Stimulated activated naive CD8-positive, alpha-beta T cell treated with anti-CD3 and anti-CD28 coated beads, Interleukin-15, amount 100 ng/mL, for 72 hours (primary cell): ENCODE measurements around the gene TMEM42.

Experiments
- ATAC-seq: fragments of 150-1000 bp; cut with Tn5 transposase; 2 replicates; pipeline ENCODE4 v1.10.0; 2021; ENCODE audit warnings: mild to moderate bottlenecking, moderate library complexity
- DNase-seq, 2 donors: peaks; one replicate each; pipeline ENCODE4 v3.0.0; 2021 to 2022
- H3K27ac Mint-ChIP-seq, 2 donors: one replicate each; pipeline ENCODE4 v1.8.0; 2022; ENCODE audit warnings: mild to moderate bottlenecking in 2 of 2, mixed read lengths in 2 of 2, moderate library complexity in 2 of 2
- H3K27me3 Mint-ChIP-seq: one replicate; pipeline ENCODE4 v1.8.0; 2022; ENCODE audit warnings: mixed read lengths
- H3K4me1 Mint-ChIP-seq: one replicate; pipeline ENCODE4 v1.8.0; 2022; ENCODE audit warnings: mild to moderate bottlenecking, mixed read lengths
- H3K4me3 Mint-ChIP-seq, 2 donors: one replicate each; pipeline ENCODE4 v1.8.0; 2022; ENCODE audit warnings: mild to moderate bottlenecking in 2 of 2, mixed read lengths in 2 of 2, moderate library complexity in 1 of 2
- H3K9me3 Mint-ChIP-seq, 2 donors: one replicate each; pipeline ENCODE4 v1.8.0; 2022; ENCODE audit warnings: mixed read lengths in 2 of 2

TMEM42 gene

DNA sequence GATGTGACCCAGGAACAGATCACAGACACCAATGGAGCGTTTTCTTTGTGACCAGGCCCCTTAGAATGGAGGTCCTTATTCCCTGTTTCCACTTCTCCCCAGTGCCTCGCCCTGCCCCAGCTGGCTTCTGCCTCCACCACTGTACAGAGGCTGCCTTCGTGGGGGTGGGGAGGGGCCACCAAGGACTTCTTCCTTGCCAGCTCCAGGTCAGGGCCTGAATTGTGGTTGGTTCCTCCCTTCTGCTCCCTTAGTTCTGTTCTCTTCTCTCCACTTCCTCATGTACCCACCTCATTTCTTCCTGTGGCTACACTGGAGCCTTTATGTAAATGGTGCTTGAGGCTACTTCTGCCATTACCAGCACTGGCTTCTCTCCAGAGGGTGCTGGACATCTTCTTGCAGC lies 29.1 kb downstream of the TMEM42 start:
- no peaks in the 10 kb centered on the region for H3K9me3 Mint-ChIP-seq
- no peak overlapping the region for H3K4me3 Mint-ChIP-seq
- ATAC-seq (no peak), DNase-seq (no peak)
- H3K4me1 Mint-ChIP-seq: no peaks in the 10 kb centered on the region
- H3K27ac Mint-ChIP-seq: peak overlapping the region in 1 of 2 donors; percentile 15
- peaks cover 13% of the 10 kb centered on the region for H3K27me3 Mint-ChIP-seq

DNA sequence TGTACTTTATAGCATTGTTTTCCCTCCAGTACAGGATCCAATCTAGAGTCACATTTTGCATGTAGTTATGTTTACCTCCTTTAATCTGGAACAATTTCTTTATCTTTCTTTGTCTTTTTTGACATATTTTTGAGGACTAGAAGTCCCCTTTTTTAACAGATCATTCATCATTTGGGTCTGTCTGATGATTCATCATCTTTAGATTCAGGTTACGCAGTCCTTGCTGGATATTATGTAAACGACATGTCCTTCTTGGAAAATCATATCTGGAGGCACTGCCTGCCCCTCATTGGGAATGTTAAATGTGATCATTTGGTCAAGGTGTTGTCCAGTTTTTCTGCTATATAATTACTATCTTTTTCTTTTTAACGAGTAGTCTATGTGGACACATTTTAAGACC lies 31.0 kb downstream of the TMEM42 start:
- Mint-ChIP-seq H3K27me3 (no peaks in the 10 kb centered on the region), H3K27ac (no peak overlapping the region), H3K4me1 (no peaks in the 10 kb centered on the region), H3K4me3 (no peak overlapping the region), H3K9me3 (no peaks in the 10 kb centered on the region)
- ATAC-seq: no peak
- no peak for DNase-seq

DNA sequence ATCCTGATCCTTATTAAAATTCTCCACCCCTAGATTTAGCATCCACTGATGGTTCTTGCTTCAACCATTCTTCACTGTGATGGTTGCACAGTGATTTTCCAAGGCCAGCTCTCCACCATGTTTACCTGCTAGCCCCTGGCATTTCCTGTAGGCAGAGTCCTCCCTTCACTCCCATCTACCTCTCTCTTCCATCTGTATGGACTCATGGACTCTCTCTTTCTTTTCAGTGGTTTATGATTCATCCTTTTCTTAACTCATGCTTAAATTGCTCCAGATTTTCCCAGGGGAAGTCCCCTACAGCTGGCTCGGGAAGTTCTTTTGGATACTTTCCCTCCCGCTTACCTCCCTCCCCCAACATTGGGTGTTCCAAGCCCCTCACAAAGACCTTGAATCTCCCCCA lies 31.4 kb downstream of the TMEM42 start:
- DNase-seq (no peak), ATAC-seq (no peak)
- H3K4me1 Mint-ChIP-seq: no peaks in the 10 kb centered on the region
- H3K27ac Mint-ChIP-seq: peak overlapping the region in 1 of 2 donors; percentile 54
- H3K9me3 Mint-ChIP-seq: no peaks in the 10 kb centered on the region
- H3K27me3 Mint-ChIP-seq: no peaks in the 10 kb centered on the region
- no peak overlapping the region for H3K4me3 Mint-ChIP-seq

DNA sequence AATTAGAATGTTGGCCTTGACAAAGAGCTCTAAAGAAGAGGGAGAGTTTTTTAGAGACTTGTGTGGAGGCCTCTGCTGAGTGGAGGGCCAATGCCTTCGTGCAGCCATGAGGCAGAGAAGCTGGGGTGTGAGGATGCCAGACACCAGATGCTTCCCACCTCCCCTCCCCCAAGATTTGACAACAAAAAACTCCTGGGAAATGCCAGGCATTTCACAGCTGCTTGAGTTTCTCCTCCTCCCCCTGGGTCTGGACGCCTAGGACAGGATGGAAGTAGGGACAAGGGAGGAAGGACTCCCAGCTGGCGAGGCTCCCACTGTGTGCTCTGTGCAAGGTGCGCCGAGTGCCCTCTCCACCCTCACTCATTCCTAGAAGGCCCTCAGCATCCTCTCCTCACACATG lies 32.8 kb downstream of the TMEM42 start:
- H3K4me1 Mint-ChIP-seq: no peaks in the 10 kb centered on the region
- no peak overlapping the region for H3K4me3 Mint-ChIP-seq
- H3K27ac Mint-ChIP-seq: no peak overlapping the region
- DNase-seq (no peak), ATAC-seq (no peak)
- H3K27me3 Mint-ChIP-seq: peaks cover 5% of the 10 kb centered on the region
- H3K9me3 Mint-ChIP-seq: no peaks in the 10 kb centered on the region

DNA sequence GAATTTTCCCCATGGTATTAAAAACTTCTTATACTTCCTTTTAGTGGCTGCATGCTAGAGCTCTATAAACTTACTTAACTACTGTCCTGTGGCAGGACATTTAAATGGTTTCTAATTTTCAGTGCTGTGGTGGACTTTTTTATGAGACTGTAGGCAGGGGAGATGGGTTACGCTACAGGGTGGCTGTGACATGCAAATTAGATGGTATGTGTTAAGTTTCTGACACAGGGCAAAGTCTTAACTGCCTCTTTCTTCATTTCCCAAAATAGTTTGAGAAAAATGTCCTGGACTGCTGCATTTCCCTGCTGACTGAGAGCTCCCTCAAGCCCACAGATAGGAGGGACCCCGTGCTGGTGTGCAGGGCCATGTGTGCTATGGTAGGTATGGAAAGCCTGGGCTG lies 34.7 kb downstream of the TMEM42 start:
- DNase-seq (no peak), ATAC-seq (no peak)
- Mint-ChIP-seq H3K4me1 (no peaks in the 10 kb centered on the region), H3K27me3 (peaks cover 23% of the 10 kb centered on the region), H3K27ac (no peak overlapping the region), H3K4me3 (no peak overlapping the region), H3K9me3 (no peaks in the 10 kb centered on the region)

DNA sequence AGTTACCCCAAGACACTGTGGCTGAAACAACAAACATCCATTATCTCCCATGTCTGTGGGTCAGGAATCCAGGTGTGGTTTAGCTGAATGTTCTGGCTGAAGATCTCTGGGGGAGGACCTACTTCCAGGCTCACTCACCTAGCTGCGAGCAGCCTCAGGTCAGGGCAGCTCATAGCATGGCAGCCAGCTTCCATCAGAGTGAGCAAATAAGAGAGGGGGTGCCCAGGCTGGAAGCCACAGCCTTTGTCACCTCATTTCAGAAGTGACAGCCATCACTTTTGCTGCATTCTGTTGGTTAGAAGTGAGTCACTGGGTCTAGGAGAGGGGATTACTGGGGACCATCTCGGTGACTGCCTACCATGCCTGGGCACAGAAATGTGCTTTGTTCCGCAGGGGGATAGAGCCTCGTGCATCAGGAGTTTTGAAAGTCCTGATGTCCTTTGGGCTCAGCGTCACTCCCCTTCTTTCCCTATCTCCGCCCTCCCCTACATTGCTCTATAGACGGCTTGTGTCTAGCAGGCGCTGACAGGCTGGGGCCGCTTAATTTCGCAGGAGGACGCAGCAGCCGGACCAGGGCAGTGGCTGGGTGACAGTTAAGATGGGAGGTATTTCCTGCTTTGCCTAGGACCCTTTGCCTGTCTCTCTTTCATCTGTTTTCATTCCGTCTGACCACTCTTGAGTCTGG lies 38.1 kb downstream of the TMEM42 start:
- Mint-ChIP-seq H3K9me3 (no peaks in the 10 kb centered on the region), H3K27me3 (peaks cover 29% of the 10 kb centered on the region), H3K4me1 (no peaks in the 10 kb centered on the region), H3K4me3 (no peak overlapping the region), H3K27ac (no peak overlapping the region)
- DNase-seq (no peak), ATAC-seq (peak; percentile 60)

DNA sequence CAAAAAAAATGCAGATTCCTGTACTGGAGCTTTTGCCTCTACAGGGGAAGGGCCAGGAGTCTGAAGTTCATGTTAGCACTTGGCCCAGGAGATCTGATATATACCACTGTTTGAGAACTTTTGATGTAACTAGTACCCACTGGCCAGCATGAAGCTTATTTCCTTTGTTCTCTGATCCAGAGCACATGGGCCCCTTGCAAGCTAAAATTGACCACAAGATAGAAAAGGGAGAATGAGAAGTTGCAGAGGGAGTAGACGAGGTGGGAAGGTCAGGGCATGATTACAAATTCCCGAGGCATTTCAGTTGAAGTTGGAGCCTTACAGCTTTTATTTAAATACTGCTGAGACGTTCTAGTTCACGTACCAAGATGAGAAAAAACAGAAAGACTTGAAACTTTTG lies 40.9 kb downstream of the TMEM42 start:
- Mint-ChIP-seq H3K9me3 (peaks cover 0 to 3% of the 10 kb centered on the region in 2 donors), H3K4me1 (no peaks in the 10 kb centered on the region), H3K27me3 (peaks cover 49% of the 10 kb centered on the region), H3K4me3 (no peak overlapping the region), H3K27ac (no peak overlapping the region)
- no peak for DNase-seq
- no peak for ATAC-seq

DNA sequence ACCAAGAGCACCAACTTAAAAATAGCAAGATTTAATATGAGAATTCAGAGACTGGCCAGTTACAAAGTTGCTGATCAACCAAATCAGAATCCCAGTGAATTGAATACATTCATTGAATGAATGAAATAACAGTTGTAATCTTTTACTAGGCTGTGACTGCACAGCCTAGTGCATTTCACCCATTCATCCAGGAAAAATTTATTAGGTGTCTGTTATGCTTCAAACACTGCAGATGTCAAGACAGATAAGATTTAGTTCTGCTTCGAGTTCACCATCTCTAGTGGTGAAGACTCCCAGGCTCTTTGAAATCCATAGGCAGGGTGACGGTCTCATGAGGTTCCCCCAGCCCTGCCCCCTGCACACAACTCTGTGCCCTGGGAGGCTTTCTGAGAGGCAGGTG lies 41.6 kb downstream of the TMEM42 start:
- Mint-ChIP-seq H3K9me3 (peaks cover 0 to 6% of the 10 kb centered on the region in 2 donors), H3K4me1 (no peaks in the 10 kb centered on the region), H3K27me3 (peaks cover 56% of the 10 kb centered on the region), H3K27ac (no peak overlapping the region), H3K4me3 (no peak overlapping the region)
- ATAC-seq (no peak), DNase-seq (no peak)

DNA sequence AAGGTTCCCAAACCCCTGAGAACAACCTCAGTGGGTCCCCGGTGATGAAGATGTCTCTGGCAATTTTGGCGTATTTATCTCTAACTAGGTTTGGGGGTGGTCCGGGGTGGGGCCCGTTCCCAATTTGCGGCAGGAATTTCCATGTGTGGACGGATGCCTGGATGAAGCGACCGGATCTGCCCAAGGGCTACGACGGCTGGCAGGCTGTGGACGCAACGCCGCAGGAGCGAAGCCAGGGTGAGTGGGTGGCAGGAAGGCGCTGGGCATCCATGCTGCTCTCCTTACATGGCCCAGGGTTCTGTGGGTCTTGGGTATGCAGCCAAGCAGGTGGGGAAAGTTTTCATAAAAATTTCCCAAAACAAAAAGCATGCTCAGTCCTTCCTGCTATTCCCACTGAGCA lies 42.0 kb downstream of the TMEM42 start:
- peaks cover 58% of the 10 kb centered on the region for H3K27me3 Mint-ChIP-seq
- H3K4me3 Mint-ChIP-seq: no peak overlapping the region

DNA sequence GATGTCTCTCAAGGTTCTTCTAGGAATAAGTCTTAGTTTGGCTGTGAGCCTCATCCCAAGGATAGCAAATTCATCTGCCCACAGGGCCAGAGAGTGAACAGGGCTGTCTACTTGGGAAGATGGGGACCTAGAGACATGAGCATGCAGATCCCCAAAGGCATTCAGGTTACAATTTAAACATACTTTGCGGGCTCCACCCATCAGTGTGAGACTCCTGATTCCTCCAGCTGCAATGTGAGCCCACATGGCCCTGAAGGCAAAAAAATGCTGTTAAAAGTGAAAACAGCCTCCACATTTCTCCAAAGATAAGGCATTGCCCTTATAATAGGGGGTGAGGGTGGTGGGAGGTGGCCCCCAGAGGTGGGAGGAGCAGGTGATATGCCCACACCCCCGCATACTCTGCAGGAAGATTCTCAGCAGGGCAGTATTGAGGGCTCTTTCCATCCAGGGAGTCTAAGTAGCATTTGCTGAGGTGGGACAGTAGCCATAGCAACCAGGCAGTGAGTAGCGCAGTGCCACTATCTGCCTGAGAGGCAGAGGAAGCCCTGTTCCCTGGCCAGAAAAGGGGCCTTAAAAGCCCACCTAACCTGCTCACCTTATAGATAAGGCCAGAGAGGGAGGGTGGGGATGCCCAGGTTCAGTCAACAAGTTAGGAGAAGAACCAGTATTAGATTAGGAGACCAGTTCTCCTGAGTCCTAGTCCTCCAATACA lies 43.9 kb downstream of the TMEM42 start:
- no peak for ATAC-seq
- no peak for DNase-seq
- Mint-ChIP-seq H3K27me3 (peaks cover 58% of the 10 kb centered on the region), H3K4me1 (no peaks in the 10 kb centered on the region), H3K4me3 (no peak overlapping the region), H3K27ac (no peak overlapping the region), H3K9me3 (peaks cover 0 to 8% of the 10 kb centered on the region in 2 donors)

More for the DNA sequence above, 42.0 kb downstream of the TMEM42 start:
- DNase-seq (no peak), ATAC-seq (no peak)
- Mint-ChIP-seq H3K27ac (no peak overlapping the region), H3K4me1 (no peaks in the 10 kb centered on the region), H3K9me3 (peaks cover 0 to 6% of the 10 kb centered on the region in 2 donors)

DNA sequence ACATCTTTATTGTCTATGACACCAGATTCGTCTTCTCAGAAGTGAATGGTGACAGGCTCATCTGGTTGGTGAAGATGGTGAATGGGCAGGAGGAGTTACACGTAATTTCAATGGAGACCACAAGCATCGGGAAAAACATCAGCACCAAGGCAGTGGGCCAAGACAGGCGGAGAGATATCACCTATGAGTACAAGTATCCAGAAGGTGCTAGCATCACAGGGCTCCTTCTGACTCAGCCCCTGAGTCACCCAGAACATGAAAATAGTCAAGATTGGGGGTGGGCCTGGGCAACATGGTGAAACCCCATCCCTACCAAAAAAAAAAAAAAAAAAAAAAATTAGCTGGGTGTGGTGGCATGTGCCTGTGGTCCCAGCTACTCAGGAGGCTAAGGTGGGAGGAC lies 45.3 kb downstream of the TMEM42 start:
- peak overlapping the region in 1 of 2 donors; percentile 69 for H3K27ac Mint-ChIP-seq
- H3K9me3 Mint-ChIP-seq: peaks cover 0 to 17% of the 10 kb centered on the region in 2 donors
- DNase-seq: no peak
- H3K4me1 Mint-ChIP-seq: no peaks in the 10 kb centered on the region
- H3K4me3 Mint-ChIP-seq: no peak overlapping the region
- peak; percentile 49 for ATAC-seq
- H3K27me3 Mint-ChIP-seq: peaks cover 52% of the 10 kb centered on the region

DNA sequence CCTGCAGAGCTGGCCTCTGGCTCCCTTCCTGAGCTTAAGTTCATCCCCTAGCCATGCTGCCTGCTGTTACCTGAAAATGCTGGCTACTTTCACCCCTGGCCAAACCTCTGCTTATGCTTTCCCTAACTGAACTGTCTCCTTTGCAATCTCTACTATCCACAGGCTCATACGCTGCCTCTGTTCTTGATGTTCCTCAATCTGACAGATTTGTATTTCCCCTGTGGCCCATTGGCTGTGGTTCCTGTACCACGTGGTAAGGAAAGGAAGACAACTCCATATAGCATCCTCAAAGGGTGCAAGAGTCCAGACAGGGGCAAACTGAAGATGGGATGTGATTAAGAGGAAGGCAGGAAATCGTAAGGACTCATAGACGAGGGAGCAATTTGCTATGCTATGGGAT lies 45.9 kb downstream of the TMEM42 start:
- ATAC-seq: no peak
- Mint-ChIP-seq H3K4me1 (no peaks in the 10 kb centered on the region), H3K27ac (no peak overlapping the region), H3K4me3 (no peak overlapping the region), H3K9me3 (peaks cover 0 to 17% of the 10 kb centered on the region in 2 donors), H3K27me3 (peaks cover 52% of the 10 kb centered on the region)
- DNase-seq: no peak

DNA sequence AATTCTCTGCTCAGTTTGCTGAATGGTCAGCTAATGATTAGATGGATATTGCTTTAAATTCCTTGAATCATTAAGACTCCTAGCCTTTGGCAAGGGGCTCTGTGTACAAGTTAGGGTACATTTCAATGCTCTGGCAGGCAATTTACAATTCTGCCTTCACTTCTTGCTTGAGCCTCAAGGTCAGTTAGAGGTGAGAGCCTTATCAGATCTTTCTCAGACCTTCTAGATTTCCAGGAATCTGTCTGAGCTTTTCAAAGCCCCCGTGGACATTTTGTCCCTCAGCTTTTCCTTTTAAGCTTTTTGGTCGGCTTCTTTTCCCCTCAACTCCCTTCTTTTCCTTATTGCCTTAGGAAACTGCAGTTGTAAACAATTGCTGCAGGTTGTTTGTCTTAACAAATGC lies 47.4 kb downstream of the TMEM42 start:
- H3K4me1 Mint-ChIP-seq: no peaks in the 10 kb centered on the region
- peaks cover 0 to 17% of the 10 kb centered on the region in 2 donors for H3K9me3 Mint-ChIP-seq
- no peak for ATAC-seq
- H3K4me3 Mint-ChIP-seq: no peak overlapping the region
- no peak for DNase-seq
- peaks cover 52% of the 10 kb centered on the region for H3K27me3 Mint-ChIP-seq
- no peak overlapping the region for H3K27ac Mint-ChIP-seq

DNA sequence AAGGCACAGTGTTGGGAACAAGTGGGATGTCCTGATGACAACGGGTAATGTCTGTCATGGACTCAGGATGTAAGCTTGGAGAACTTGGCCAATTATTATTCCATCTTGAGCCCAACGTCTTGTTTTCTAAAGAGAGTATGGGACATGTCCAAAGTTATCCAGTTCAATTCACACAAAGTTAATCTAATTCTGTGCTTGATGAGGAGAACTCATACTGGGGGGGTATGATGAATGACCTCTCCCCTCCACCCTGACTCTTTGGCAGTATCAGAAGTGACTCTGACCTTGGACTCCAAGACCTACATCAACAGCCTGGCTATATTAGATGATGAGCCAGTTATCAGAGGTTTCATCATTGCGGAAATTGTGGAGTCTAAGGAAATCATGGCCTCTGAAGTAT lies 49.0 kb downstream of the TMEM42 start:
- Mint-ChIP-seq H3K9me3 (peaks cover 0 to 17% of the 10 kb centered on the region in 2 donors), H3K4me3 (no peak overlapping the region), H3K4me1 (no peaks in the 10 kb centered on the region), H3K27me3 (peaks cover 46% of the 10 kb centered on the region), H3K27ac (no peak overlapping the region)
- DNase-seq: no peak
- ATAC-seq: no peak

DNA sequence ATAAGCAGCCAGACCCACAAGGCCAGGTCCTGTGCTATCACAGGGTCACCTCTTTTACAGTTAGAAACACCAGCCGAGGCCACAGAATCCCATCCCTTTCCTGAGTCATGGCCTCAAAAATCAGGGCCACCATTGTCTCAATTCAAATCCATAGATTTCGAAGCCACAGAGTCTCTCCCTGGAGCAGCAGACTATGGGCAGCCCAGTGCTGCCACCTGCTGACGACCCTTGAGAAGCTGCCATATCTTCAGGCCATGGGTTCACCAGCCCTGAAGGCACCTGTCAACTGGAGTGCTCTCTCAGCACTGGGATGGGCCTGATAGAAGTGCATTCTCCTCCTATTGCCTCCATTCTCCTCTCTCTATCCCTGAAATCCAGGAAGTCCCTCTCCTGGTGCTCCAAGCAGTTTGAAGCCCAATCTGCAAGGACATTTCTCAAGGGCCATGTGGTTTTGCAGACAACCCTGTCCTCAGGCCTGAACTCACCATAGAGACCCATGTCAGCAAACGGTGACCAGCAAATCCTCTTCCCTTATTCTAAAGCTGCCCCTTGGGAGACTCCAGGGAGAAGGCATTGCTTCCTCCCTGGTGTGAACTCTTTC lies 52.3 kb downstream of the TMEM42 start:
- Mint-ChIP-seq H3K27ac (peak overlapping the region in 1 of 2 donors; percentile 46), H3K4me3 (no peak overlapping the region), H3K27me3 (peaks cover 22% of the 10 kb centered on the region), H3K4me1 (no peaks in the 10 kb centered on the region), H3K9me3 (peaks cover 0 to 11% of the 10 kb centered on the region in 2 donors)
- DNase-seq: peak; percentile 54 to 56
- peak; percentile 72 for ATAC-seq

DNA sequence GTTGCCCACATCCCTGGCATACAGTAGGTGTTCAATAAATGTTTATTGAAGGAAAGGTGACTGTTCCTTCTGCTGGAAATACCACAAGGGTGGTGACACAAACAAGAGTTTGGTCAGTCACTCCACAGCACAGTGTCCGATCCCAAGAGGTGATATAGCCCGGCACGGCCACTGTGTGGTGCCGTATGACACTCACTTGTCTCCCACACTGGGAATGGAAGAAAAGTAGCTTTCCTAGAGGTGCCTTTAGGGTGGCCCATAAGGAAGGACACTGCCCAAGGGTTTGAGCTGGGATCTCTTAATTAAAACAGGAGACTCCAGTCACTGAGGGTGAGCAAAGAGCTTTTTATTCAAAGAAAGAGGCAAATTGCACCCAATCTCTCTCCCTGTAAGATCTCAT lies 53.2 kb downstream of the TMEM42 start:
- Mint-ChIP-seq H3K27me3 (peaks cover 13% of the 10 kb centered on the region), H3K27ac (no peak overlapping the region), H3K4me3 (no peak overlapping the region), H3K9me3 (peaks cover 0 to 11% of the 10 kb centered on the region in 2 donors), H3K4me1 (no peaks in the 10 kb centered on the region)
- DNase-seq (no peak), ATAC-seq (no peak)
